GM19043 (cell line): Measurements from ENCODE around the gene COPA.
A peak's percentile ranks its signal among the peaks of the same experiment; 100 is the strongest.
"Not testable (repeated sequence)": the region's sequence is repeated elsewhere in the genome, so short reads cannot be mapped to it uniquely, and the experiment has no call there.

ENCODE experiments used
- ATAC-seq: cut with Tn5 transposase; IDR thresholded peaks from one replicate; pipeline ENCODE4 v1.9.1; 2021; ENCODE audit warnings: low read depth; ENCODE audit not compliant: unreplicated experiment

Gene COPA

DNA sequence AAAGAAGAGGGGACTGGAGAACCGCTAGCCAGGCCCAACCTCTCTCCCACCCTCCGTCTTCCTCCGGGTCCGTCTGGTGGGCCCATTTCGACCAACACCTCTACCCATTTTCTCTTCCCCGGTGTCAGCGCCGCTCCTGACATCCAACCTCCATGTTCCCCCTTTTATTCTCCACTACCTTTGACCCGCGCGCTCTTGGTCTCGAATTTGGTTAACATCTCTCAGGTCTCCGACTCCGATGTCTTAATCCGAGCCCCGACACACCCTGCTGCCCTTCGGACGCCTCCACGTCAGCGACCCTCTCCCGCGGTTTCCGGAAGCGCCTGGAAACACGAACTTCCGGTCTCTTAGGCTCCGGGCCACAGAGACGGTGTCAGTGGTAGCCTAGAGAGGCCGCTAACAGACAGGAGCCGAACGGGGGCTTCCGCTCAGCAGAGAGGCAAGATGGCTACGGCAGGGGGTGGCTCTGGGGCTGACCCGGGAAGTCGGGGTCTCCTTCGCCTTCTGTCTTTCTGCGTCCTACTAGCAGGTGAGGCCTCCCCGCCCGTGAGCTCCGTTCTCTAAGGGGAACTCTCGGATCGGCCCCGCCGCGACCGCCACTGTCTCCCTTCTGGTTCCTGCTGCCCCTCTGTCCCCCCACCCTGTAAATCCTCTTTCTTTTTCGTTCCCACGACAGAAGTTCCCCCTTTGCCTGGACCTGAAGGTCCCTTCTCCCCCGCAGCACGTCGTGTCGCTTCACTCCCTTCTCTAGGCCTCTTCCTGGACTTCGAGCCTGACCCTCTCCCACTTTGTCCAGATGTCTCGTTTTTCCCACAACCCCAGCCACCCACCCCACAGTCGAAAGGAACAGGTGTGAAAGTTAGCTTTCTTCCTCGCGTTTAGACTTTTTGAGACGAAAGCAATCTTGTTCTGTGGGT is at the start of gene COPA, which contains the start of gene NCSTN:
Gene COPA, minus strand, starts transcription at position 298 of the 917 bp plus-strand sequence. Its CDS starts 80 bp downstream, at position 218.
Gene NCSTN, plus strand, starts transcription at position 431 of the 917 bp plus-strand sequence. Its CDS starts 14 bp downstream, at position 445.
- ATAC-seq: peak; percentile 88

- not testable (repeated sequence) for ATAC-seq
Measured at GRCh38 chr1:160388406-160388805, 45.4 kb upstream of the COPA start.

GRCh38 chr1:160384812-160385211 is 41.8 kb upstream of the COPA start:
- not testable (repeated sequence) for ATAC-seq

DNA sequence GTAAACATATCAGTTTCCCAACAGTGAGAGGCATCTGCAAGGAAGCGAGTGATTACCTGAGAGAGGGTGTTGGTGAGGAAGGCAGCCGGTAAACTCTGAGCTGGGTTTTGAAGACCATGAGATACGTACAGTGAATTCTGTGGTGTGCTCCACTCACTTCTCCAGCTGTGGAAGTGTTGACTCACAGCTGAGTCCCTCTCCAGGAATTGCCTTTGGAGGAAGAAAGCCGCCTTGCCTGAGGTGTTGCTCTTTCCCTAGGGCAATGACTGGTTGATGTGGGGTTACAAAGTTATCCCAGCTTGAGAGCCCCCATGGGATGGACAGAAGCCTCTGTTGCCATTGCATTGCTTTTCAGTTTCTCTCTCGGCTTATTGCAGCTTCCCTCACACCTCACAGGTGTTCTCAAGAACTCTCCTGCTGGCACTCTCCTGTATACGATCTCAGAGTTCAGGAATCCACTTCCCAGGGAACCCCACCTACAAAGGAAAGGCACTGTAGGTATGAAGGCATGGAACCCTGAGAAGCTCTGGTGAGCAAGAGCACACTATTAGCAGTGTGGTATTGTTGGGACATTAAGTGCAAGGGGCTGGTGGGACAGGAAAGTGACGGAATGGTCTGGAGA is 34.6 kb upstream of the COPA start:
- no peak for ATAC-seq

- peak; percentile 62 for ATAC-seq
Measured at GRCh38 chr1:160376525-160377131, 33.6 kb upstream of the COPA start.

GRCh38 chr1:160375788-160376524 is 32.9 kb upstream of the COPA start:
- ATAC-seq: no peak

GRCh38 chr1:160374306-160375110 is 31.5 kb upstream of the COPA start:
- ATAC-seq: no peak

DNA sequence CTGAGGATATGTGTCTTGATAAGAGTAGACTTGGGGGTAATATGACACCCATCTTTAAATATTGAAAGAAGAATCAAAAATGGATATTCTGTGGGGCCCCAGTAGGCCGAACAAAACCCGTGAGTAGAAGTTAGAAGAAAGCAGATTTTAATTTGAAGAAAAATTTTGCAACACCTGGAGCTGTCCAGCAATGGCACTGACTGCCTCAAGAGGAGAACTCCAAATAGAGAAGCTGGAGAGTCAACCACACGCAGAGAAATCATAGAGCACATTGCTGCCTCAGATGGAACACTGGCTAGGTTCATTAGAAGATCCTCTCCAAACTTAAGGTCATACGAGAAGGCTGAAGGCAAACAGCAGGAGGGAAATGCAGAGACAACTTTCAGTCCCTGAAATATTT is 30.6 kb upstream of the COPA start:
- no peak for ATAC-seq

DNA sequence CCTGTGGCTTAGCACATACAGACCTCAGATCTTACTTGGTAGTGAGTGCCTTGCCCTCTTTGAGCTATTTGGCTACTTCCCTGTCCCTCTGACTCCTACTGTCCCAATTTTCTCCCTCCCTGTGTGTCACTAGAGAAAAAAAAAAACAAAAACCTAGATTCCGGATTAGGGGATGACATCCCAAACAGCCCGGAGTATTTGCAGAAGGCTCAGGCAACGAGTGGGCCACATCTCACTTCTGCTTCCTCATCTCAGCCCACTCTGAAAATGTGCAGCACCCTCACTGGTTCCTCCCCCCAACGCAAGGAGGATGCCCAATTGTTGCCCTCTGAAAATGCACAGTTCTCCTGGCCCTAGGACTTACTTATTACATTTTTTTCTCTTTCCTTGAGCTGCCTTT is 28.7 kb upstream of the COPA start:
- no peak for ATAC-seq

DNA sequence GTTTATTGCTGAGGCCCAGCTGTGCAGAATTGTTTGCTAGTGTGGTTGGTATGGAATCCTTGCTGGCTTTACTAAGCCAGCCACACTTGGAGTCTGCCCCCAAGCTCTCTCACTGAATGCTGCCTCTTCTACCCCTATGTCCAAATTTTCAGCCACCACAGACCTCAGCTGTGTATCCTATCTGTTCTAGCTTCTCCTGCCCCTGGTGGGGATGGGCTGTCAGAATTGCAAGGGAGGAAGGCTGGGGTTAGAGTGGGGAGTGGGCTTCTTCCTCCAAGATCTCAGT is 28.2 kb upstream of the COPA start:
- ATAC-seq: no peak

- no peak for ATAC-seq
Measured at GRCh38 chr1:160370561-160371345, 27.7 kb upstream of the COPA start.

GRCh38 chr1:160369087-160369486 is 26.0 kb upstream of the COPA start:
- no peak for ATAC-seq

- ATAC-seq: no peak
Measured at GRCh38 chr1:160367934-160368923, 25.2 kb upstream of the COPA start.

- no peak for ATAC-seq
Measured at GRCh38 chr1:160367516-160367900, 24.5 kb upstream of the COPA start.

- ATAC-seq: no peak
Measured at GRCh38 chr1:160366731-160367515, 23.9 kb upstream of the COPA start, which contains the start of gene NHLH1. NHLH1 (plus strand) TSS chr1:160367071; CDS start chr1:160370732, 3,661 bp downstream.

- ATAC-seq: no peak
Measured at GRCh38 chr1:160365325-160365724, 22.3 kb upstream of the COPA start.
